ENCODE data around the gene LILRB2.
"Not testable (repeated sequence)": the region's sequence is repeated elsewhere in the genome, so short reads cannot be mapped to it uniquely, and the experiment has no call there.

LILRB2 gene

GRCh38 chr19:54271587-54271986, 9.3 kb downstream of the LILRB2 start:
- not testable (repeated sequence) for DNase-seq

- DNase-seq: no peak
Observed at GRCh38 chr19:54271106-54271505, 9.8 kb downstream of the LILRB2 start.

- DNase-seq: no peak
Observed at GRCh38 chr19:54268936-54269335, 12.0 kb downstream of the LILRB2 start.

- DNase-seq: peak; percentile 70
Observed at GRCh38 chr19:54266133-54266532, 14.8 kb downstream of the LILRB2 start.

- DNase-seq: no peak
Observed at GRCh38 chr19:54262470-54262869, 18.4 kb downstream of the LILRB2 start.

GRCh38 chr19:54262066-54262465, 18.8 kb downstream of the LILRB2 start:
- DNase-seq: no peak

GRCh38 chr19:54257116-54257480, 23.8 kb downstream of the LILRB2 start, which contains the start of gene LILRB5:
TSS of gene LILRB5 (minus strand) at chr19:54257273. CDS start at chr19:54257193, 80 bp downstream.
- no peak for DNase-seq

GRCh38 chr19:54256250-54257115, 24.4 kb downstream of the LILRB2 start:
- DNase-seq: no peak

GRCh38 chr19:54255105-54255775, 25.7 kb downstream of the LILRB2 start:
- no peak for DNase-seq

GRCh38 chr19:54254195-54254906, 26.6 kb downstream of the LILRB2 start:
- no peak for DNase-seq

GRCh38 chr19:54253331-54254194, 27.3 kb downstream of the LILRB2 start:
- no peak for DNase-seq

- DNase-seq: no peak
Observed at GRCh38 chr19:54252845-54253244, 28.1 kb downstream of the LILRB2 start.

- no peak for DNase-seq
Observed at GRCh38 chr19:54252243-54252642, 28.7 kb downstream of the LILRB2 start.

- DNase-seq: no peak
Observed at GRCh38 chr19:54248016-54248601, 32.8 kb downstream of the LILRB2 start.

GRCh38 chr19:54247106-54247930, 33.6 kb downstream of the LILRB2 start:
- no peak for DNase-seq

- no peak for DNase-seq
Observed at GRCh38 chr19:54245936-54246335, 35.0 kb downstream of the LILRB2 start.

- not testable (repeated sequence) for DNase-seq
Observed at GRCh38 chr19:54243809-54244208, 37.1 kb downstream of the LILRB2 start.

- DNase-seq: not testable (repeated sequence)
Observed at GRCh38 chr19:54242646-54243045, 38.3 kb downstream of the LILRB2 start, which contains the start of gene LILRA6. TSS of gene LILRA6 (minus strand) at chr19:54242790.

- not testable (repeated sequence) for DNase-seq
Observed at GRCh38 chr19:54242234-54242633, 38.7 kb downstream of the LILRB2 start.

GRCh38 chr19:54240372-54241336, 40.3 kb downstream of the LILRB2 start:
- not testable (repeated sequence) for DNase-seq
